Measurements from ENCODE around the gene CUX1. TPM values are rescaled to one million over a fixed set of nuclear protein-coding genes. Genes with fewer than 3 reads are reported as not detected.

Gene CUX1
- total RNA-seq, 1 donor from 2014 or later: 118 TPM

DNA sequence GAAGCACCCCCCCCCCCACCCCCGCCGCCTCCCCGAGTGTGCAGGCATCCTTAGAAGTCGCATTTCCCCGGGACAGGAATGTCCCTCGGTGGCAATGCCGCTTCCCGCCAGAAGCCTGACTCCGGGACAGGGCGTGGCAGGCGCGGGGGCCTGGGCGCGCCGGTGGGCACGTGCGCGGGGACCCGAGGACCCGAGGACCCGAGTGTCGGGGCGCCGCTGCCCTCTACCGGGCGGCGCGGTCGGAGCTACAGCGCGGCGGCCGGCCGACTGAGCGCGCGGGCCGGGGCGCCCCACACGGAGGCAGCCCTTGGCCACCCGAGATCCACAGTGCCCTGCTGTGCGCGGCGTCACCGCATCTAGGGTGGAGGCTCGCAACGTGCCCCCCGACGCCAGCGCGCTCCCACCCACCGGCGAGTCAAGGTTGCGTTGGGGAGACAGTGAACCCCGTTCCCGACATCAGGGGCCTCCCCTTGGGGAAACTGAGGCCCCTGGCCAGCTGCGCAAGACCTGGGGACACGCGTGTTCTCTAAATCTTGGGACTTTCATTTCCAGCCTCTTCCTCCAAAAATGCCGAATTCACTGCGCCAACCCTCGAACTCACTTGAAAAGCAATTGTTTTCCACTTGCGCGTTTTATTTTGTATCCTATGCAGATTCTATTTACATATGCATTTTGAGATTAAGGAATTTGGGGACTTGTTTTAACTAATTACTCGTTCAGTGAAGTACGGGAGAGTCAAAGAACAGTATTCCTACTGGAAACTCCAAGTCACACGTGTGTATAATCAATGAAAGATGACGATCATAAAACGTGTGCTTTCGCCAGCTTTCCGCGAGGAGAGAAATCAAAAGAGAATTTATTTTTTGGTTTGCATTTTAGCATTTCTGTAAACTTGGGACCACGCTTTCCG, 3.1 kb upstream of the CUX1 start:
- H3K27me3 Mint-ChIP-seq (ENCODE audit: low read depth): peaks cover 3% of the 10 kb centered on the region
- H3K9me3 Mint-ChIP-seq (ENCODE audit: low read depth): no peaks in the 10 kb centered on the region
- TF ChIP-seq, protein P1, sequence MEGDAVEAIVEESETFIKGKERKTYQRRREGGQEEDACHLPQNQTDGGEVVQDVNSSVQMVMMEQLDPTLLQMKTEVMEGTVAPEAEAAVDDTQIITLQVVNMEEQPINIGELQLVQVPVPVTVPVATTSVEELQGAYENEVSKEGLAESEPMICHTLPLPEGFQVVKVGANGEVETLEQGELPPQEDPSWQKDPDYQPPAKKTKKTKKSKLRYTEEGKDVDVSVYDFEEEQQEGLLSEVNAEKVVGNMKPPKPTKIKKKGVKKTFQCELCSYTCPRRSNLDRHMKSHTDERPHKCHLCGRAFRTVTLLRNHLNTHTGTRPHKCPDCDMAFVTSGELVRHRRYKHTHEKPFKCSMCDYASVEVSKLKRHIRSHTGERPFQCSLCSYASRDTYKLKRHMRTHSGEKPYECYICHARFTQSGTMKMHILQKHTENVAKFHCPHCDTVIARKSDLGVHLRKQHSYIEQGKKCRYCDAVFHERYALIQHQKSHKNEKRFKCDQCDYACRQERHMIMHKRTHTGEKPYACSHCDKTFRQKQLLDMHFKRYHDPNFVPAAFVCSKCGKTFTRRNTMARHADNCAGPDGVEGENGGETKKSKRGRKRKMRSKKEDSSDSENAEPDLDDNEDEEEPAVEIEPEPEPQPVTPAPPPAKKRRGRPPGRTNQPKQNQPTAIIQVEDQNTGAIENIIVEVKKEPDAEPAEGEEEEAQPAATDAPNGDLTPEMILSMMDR (IDR thresholded peaks at IDR 0.05): peak; percentile 80
- H3K36me3 Mint-ChIP-seq (ENCODE audit: low read depth): no peaks in the 10 kb centered on the region
- H3K27ac Mint-ChIP-seq (ENCODE audit: unreplicated experiment): peak overlapping the region; percentile 53
- peak overlapping the region; percentile 81 for H3K4me3 Mint-ChIP-seq (ENCODE audit: unreplicated experiment)
- DNase-seq (ENCODE audit: low spot score): no peak
- peaks cover 30% of the 10 kb centered on the region for H3K4me1 Mint-ChIP-seq (ENCODE audit: low read depth)

DNA sequence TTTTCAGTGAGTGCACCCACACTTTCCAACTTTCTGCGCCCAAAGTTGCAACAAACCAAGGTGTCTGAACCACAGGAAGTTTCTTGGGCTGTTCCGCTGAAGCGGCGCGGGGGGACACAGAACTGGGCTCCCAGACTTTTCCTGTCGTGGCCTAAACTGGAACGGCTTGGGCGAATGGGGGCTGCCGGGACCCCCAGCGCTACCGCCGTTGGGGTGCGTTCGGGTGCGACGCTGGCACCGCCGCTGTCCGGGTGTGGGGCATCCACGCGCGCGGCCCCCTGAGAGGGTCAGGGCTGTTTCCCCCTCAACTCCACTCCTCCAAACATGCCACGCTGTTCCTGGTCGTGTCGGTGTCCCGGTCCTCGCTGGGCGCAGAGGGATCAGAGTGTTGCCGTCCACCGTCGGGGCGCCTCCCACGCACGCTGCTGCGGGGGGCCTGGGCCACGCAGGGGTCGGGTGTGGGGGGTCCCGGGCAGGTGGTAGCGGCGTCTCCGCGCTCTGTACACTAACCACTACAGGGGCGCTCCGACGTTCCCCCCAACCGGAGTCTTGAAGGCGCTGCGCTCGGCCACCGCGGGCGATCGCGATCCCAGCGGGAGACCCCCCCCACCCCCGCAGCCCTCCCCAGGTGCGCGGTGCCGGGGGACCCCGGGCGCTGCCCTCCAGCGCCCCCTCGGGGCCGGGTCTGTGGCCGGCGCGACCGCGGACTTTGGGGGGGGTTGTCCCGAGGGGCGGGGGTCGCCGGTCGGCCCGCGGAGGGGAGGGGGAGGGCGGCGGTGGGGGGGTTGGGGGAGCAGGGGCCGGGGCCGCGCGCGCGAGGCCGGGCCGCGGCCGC, 2.2 kb upstream of the CUX1 start:
- Mint-ChIP-seq H3K36me3 (ENCODE audit: low read depth) (no peaks in the 10 kb centered on the region), H3K4me3 (ENCODE audit: unreplicated experiment) (peak overlapping the region; percentile 81)
- TF ChIP-seq, protein P1 (IDR thresholded peaks at IDR 0.05): peak; percentile 77

DNA sequence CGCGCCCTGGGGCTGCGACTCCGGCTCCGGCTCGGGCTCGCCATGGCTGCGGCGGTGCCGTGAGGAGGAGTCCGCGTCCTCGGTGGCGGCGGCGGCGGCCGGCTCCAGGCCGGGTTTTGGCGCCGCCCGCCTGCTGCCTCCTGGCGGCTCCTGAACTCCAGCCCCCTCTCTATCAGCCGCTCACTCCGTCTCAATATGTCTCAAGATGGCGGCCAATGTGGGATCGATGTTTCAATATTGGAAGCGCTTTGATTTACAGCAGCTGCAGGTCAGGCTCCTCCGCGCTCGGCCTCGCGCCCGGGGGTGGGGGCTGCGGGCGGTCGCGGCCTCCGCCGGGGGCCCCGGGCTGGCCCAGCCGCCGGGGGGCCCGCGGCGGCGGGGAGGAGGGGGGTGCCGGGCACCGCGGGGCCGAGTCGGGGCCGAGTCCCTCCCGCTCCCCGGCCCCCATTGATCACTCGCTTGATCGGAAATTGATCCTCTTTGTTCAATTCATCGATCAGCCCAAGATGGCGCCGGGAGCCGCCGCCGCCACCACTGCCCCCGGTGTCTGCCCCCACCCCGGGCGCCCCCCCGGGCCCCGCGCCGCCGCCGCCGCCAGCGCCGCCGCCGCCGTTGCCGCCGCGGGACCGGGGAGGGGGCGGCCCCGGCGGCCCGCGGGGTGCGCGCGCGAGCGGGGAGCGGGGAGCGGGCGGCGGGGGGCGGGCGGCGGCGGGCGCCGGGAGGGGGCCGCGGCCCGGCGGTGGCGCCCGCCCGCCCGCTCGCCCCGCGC, 1.4 kb upstream of the CUX1 start:
- TF ChIP-seq, protein P1 (IDR thresholded peaks at IDR 0.05): no peak
- Mint-ChIP-seq H3K4me3 (ENCODE audit: unreplicated experiment) (peak overlapping the region; percentile 74), H3K27ac (ENCODE audit: unreplicated experiment) (peak overlapping the region; percentile 36), H3K4me1 (ENCODE audit: low read depth) (peaks cover 42% of the 10 kb centered on the region), H3K9me3 (ENCODE audit: low read depth) (no peaks in the 10 kb centered on the region), H3K27me3 (ENCODE audit: low read depth) (peaks cover 3% of the 10 kb centered on the region), H3K36me3 (ENCODE audit: low read depth) (no peaks in the 10 kb centered on the region)
- DNase-seq (ENCODE audit: low spot score): no peak

More for the DNA sequence above, 2.2 kb upstream of the CUX1 start:
- no peak for DNase-seq (ENCODE audit: low spot score)
- Mint-ChIP-seq H3K4me1 (ENCODE audit: low read depth) (peaks cover 35% of the 10 kb centered on the region), H3K27ac (ENCODE audit: unreplicated experiment) (peak overlapping the region; percentile 53), H3K27me3 (ENCODE audit: low read depth) (peaks cover 3% of the 10 kb centered on the region), H3K9me3 (ENCODE audit: low read depth) (no peaks in the 10 kb centered on the region)

DNA sequence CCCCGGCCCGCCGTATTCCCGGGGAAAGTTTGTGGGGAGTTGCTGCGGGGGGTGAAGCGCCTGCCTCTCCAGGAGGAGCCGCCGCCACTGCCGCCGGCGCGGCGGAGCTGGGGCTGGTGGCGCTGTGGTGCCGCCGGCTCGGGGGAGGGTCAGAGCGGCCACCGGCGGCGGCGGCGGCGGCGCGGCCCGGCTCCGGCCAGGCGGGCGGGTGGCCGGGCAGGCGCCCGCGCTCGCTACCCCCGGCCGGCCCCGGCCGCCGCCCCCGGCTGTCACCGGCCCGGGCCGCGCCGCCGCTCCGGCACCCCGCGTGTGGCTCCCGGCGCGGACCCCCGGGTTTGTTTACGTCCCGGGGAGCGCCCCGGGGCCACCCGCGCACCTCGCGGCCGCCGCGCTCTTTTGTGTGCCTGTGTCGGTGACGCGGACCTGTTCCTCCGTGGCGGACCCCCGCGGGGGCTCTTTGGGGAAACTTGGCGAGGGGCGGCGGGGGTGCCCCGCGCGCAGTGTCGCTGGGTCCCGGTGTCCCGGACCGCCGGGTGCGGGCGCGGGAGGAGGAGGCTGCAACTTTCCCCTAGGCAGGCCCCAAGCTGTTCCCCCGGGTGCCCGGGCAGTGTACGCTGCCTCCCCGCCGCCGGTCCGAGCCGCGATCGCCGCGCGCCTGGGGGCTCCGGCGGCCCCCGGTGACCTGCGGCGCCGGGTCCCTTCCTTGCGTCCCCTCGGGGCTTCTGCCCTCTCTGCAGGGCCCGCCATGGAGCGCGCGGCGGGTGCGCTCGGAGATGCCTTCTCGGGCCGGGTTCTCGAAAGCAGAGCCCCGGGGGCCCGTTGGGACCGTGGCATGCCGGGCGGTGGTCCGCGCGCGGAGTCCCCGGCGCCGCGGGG, 593 bp upstream of the CUX1 start:
- no peaks in the 10 kb centered on the region for H3K9me3 Mint-ChIP-seq (ENCODE audit: low read depth)
- DNase-seq (ENCODE audit: low spot score): no peak
- H3K27me3 Mint-ChIP-seq (ENCODE audit: low read depth): peaks cover 3% of the 10 kb centered on the region
- H3K4me1 Mint-ChIP-seq (ENCODE audit: low read depth): peaks cover 43% of the 10 kb centered on the region
- H3K4me3 Mint-ChIP-seq (ENCODE audit: unreplicated experiment): peak overlapping the region; percentile 76
- TF ChIP-seq, protein P1 (IDR thresholded peaks at IDR 0.05): no peak
- H3K36me3 Mint-ChIP-seq (ENCODE audit: low read depth): no peaks in the 10 kb centered on the region
- H3K27ac Mint-ChIP-seq (ENCODE audit: unreplicated experiment): no peak overlapping the region
